Adrenal gland (tissue), 19 donors: ENCODE data around the gene NBEAL2. TPM values are rescaled to one million over a fixed set of nuclear protein-coding genes. Genes with fewer than 3 reads are reported as not detected.

Experiments used
- DNase-seq, 7 donors: peaks; one replicate each; pipeline ENCODE4 v3.0.0-alpha.2; 2019 to 2020
- H3K27ac ChIP-seq, 5 donors: fragments of 200-600 bp; sonication (generic) in 4 of 5; 1 replicate in 3 of 5; 2 replicates in 2 of 5; pipeline versions ENCODE4 v1.5.1 to v1.8.0; 2016 to 2020; ENCODE audit warnings: mild to moderate bottlenecking in 1 of 5
- H3K27me3 ChIP-seq: fragments of 200-600 bp; 2 replicates; pipeline ENCODE4 v1.8.0; 2021
- H3K36me3 ChIP-seq, 2 donors: fragments of 200-600 bp; replicated peaks in 1 of 2; 1 replicate in 1 of 2; 2 replicates in 1 of 2; pipeline versions ENCODE4 v1.5.1 to v1.8.0; 2018 to 2022
- H3K4me1 ChIP-seq, 2 donors: fragments of 200-600 bp; replicated peaks in 1 of 2; 1 replicate in 1 of 2; 2 replicates in 1 of 2; pipeline versions ENCODE4 v1.5.1 to v1.8.0; 2018 to 2021
- H3K4me3 ChIP-seq, 4 donors: fragments of 200-600 bp; sonication (generic) in 3 of 4; one replicate each; pipeline ENCODE4 v1.5.1; 2016 to 2018
- H3K9me3 ChIP-seq, 3 donors: fragments of 200-600 bp; sonication (generic) in 1 of 3; replicated peaks in 1 of 3; 1 replicate in 2 of 3; 2 replicates in 1 of 3; pipeline versions ENCODE4 v1.5.1 to v1.8.0; 2016 to 2021
- CTCF ChIP-seq, 6 experiments: fragments of 450-650 bp in 4 of 6; fragments of 200-600 bp in 2 of 6; sonication (generic) in 1 of 6; IDR thresholded peaks; 1 replicate in 5 of 6; 2 replicates in 1 of 6; pipeline versions ENCODE4 v1.5.1 to v1.8.0; 2016 to 2021; ENCODE audit warnings: antibody characterized with exemption in 6 of 6, mild to moderate bottlenecking in 2 of 6, moderate library complexity in 1 of 6
- POLR2A ChIP-seq, 2 donors: fragments of 450-650 bp; IDR thresholded peaks; one replicate each; pipeline ENCODE4 v1.6.1; 2017; ENCODE audit warnings: antibody characterized with exemption in 2 of 2, mild to moderate bottlenecking in 2 of 2, moderate library complexity in 1 of 2
- WGBS, 4 donors: extraction: QIAGEN DNeasy Blood & Tissue Kit in 2 of 4; methylation state at CpG; one replicate each; pipeline versions ENCODE4 v1.1.5 to v1.1.7; 2013 to 2017; 5-methylcytosine and 5-hydroxymethylcytosine counted together
- intact Hi-C, 2 donors: fragments of 100-400 bp; cut with DNase I; formaldehyde crosslinking; loops; one replicate each; pipeline versions ENCODE4 v1.14.1 to v1.15.0; 2022 to 2023
- long read RNA-seq, 10 donors: library from polyadenylated mRNA in 3 of 10; unstranded in 2 of 10; stranded (forward) in 1 of 10; transcript quantifications; one replicate each; pipeline ENCODE4 v2.0.0 and lab custom pipeline, GENCODE V29; 2021 to 2026
- polyA plus RNA-seq, 3 donors: library from polyadenylated mRNA; stranded (reverse); fragments of 200-250 nt in 2 of 3; fragments of 350-450 nt in 1 of 3; fragmentation: Illumina TruSeq in 1 of 3; extraction: RNeasy Lipid Tissue Mini Kit (QIAGEN cat#74804) in 1 of 3; gene quantifications; one replicate each; pipeline ENCODE4 v1.2.3, GENCODE V29; 2013 to 2014
- total RNA-seq, 9 donors: library from RNA; depleted of rRNA in 4 of 9; stranded (reverse); fragments of >200 nt in 4 of 9; fragments of 120-200 nt in 1 of 9; fragmentation: NEBNext Ultra II Directional in 1 of 9; extraction: Animal tissue kit (Norgen Biotek cat#: 25700) in 1 of 9; gene quantifications; one replicate each; pipeline versions ENCODE4 v1.1.0 to v1.2.4, GENCODE V29; 2013 to 2023
- donor health status: healthy with polysubstance abuse.
- donor health status: Bipolar disorder and iron deficiency.
- donor health status: DM: yes; HTN: yes; CAD: no.
- donor health status: DM: no; HTN: no; CAD: no.
- donor health status: DM: no; HTN: no; CAD: no.
- donor health status: DM: yes; HTN: yes; CAD: no.

The NBEAL2 gene
- total RNA-seq (10 to 100 TPM in 8 of 9 donors, 1 to 10 TPM in 1; 7.3 to 47.1 (median 28.7) TPM), polyA plus RNA-seq (100 to 1,000 TPM in 1 of 3 donors, 10 to 100 TPM in 2; 20.8 to 154 (median 71.6) TPM)
- long read RNA-seq, donor 1 = 0 reads
- long read RNA-seq, donor 2 = 0 reads
- long read RNA-seq, donor 3 = 0 reads
- long read RNA-seq, donor 4, partial matches to known transcripts = 1 of 1 reads
- long read RNA-seq, donor 4, other reads (novel, unspliced or antisense) = 0 of 1 reads
- long read RNA-seq, donor 5, partial matches to known transcripts = 10 of 11 reads
- long read RNA-seq, donor 5, other reads (novel, unspliced or antisense) = 1 of 11 reads
- long read RNA-seq, donor 6, partial matches to known transcripts = 0 of 1 reads
- long read RNA-seq, donor 6, other reads (novel, unspliced or antisense) = 1 of 1 reads
- long read RNA-seq, donor 7 = 0 reads
- long read RNA-seq, donor 8 = 0 reads
- long read RNA-seq, donor 9, partial matches to known transcripts = 0 of 1 reads
- long read RNA-seq, donor 9, other reads (novel, unspliced or antisense) = 0 of 1 reads
- long read RNA-seq, donor 10 = 0 reads

GRCh38 chr3:46978985-46979944 is at the start of gene NBEAL2:
NBEAL2 (plus strand) TSS chr3:46979666; CDS start chr3:46979862, 196 bp downstream.
- intact Hi-C loops = no loop called here
- peaks cover 18 to 33% of the 10 kb centered on the region in 2 donors for H3K4me1 ChIP-seq
- peak within 1 kb of the TSS in 3 of 4 donors; percentile 45 to 87 (median 76) for H3K4me3 ChIP-seq
- peak within 1 kb of the TSS; percentile 49 to 88 (median 60) for H3K27ac ChIP-seq
- no peaks in the 10 kb centered on the region for H3K27me3 ChIP-seq
- peak; percentile 93 to 98 (median 97) for DNase-seq
- H3K9me3 ChIP-seq = no peaks in the 10 kb centered on the region
- WGBS, 4 donors = 0 to 2% (median 1%) methylated on average over 2 to 72 of the region's 73 CpGs
- TF ChIP-seq POLR2A (IDR thresholded peaks at IDR 0.05) = peak; percentile 73 to 94
- TF ChIP-seq CTCF (IDR thresholded peaks at IDR 0.05) = peak in 2 of 6 experiments; percentile 5 to 12
- H3K36me3 ChIP-seq = no peaks in the 10 kb centered on the region

- TF ChIP-seq CTCF (IDR thresholded peaks at IDR 0.05) (no peak), POLR2A (IDR thresholded peaks at IDR 0.05) (no peak)
- peaks cover 71 to 96% of the 10 kb centered on the region in 2 donors for H3K4me1 ChIP-seq
- no peak overlapping the region for H3K4me3 ChIP-seq
Observed at GRCh38 chr3:46930166-46930944, 49.1 kb upstream of the NBEAL2 start.

GRCh38 chr3:46930945-46931403 is 48.5 kb upstream of the NBEAL2 start:
- 70 to 82% (median 75%) methylated on average over 3 of the region's 3 CpGs for WGBS, 4 donors
- Histone ChIP-seq H3K36me3 (no peaks in the 10 kb centered on the region), H3K27ac (peak overlapping the region; percentile 40 to 86 (median 78)), H3K4me1 (peaks cover 70 to 96% of the 10 kb centered on the region in 2 donors), H3K27me3 (no peaks in the 10 kb centered on the region), H3K4me3 (no peak overlapping the region), H3K9me3 (no peaks in the 10 kb centered on the region)
- intact Hi-C loops = no loop called here
- peak in 2 of 7 donors; percentile 1 to 13 for DNase-seq
- no peak for TF ChIP-seq POLR2A (IDR thresholded peaks at IDR 0.05)
- no peak for TF ChIP-seq CTCF (IDR thresholded peaks at IDR 0.05)

More at GRCh38 chr3:46930166-46930944, 49.1 kb upstream of the NBEAL2 start:
- 74 to 85% (median 76%) methylated on average over 8 to 9 of the region's 9 CpGs for WGBS, 4 donors
- Histone ChIP-seq H3K36me3 (peaks cover 0 to under 1% of the 10 kb centered on the region in 2 donors), H3K27me3 (no peaks in the 10 kb centered on the region), H3K9me3 (no peaks in the 10 kb centered on the region), H3K27ac (peak overlapping the region; percentile 40 to 86 (median 78))
- DNase-seq = peak in 3 of 7 donors; percentile 39 to 51 (median 50)
- intact Hi-C loops = no loop called here
